ENCODE results near the gene BORCS8. TPM values are rescaled to one million over a fixed set of nuclear protein-coding genes. Genes with fewer than 3 reads are reported as not detected.

The BORCS8 gene
- polyA plus RNA-seq, 1 donor, result 18.7 TPM

DNA sequence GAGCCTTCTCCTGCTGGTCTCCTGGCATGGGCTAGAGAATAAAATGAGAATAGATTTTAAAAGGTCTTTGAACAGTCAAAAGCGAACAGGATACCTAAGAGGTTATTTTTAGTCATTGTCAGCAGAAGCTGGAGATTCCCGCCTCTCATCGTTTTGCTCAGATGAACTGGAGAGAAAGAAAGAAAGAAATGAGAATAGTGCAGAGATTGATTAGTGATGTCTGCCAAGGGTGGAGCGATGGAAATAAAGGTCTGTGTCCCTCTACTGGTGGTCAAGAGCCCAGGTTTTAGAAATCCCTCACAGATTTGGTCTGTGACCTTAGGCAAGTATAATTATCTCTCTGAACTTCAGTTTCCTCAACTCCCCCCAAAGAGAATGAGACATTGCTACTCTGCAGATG is 25.1 kb upstream of the BORCS8 start:
- no peak for DNase-seq

DNA sequence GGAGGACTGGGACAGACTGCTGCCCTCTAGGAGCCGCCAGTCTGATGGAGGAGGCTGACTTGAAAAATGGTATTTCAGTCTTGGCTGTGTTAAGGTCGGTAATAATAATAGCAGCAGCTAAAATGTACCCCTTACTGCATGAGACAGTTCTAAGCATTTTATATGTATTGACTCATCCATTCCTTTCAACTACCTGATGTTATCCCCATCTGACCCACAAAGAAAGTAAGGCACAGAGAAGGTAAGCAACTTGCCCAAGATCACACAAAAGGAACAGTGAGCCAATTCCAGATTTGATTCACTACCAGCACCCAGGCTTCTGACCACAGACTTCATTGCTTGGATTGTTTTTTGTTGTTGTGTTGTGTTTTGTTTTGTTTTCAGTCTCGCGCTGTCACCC is 23.8 kb upstream of the BORCS8 start:
- no peak for DNase-seq

DNA sequence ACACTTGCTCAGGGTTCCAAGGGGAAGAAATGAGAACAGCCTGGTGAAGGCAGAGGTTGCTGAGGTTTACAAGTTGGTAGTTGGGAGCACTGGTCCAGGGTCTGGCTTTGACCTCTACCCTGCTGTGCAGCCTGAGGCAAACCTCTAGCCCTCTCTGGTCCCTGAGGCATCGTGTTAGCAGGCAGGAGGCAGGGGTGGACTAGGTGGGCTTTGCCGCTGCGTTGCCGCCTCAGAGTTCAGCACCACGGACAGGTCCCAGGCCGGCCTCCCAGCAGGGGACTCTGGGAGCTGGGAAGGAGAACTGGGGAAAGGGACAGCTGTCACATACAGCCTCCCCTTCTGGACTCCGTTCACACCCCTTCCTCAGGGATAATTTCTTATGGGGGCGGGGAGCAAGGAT is 22.9 kb upstream of the BORCS8 start:
- peak; percentile 68 for DNase-seq

DNA sequence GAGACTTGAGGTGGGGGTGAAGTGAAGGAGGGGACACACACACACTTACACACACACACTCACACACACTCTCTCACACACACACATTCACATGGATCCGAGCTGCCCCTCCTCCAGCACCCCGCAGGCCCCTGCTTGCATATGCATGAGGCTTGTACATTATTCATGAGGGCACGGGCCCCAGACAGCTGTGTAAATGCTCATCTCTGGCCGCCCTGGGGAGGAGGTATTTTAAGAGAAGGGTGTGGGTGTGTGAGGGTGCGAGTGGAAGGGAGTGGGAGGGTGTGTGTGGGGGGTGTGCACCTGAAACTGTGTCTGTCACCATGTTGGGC is 22.2 kb upstream of the BORCS8 start:
- no peak for DNase-seq

DNA sequence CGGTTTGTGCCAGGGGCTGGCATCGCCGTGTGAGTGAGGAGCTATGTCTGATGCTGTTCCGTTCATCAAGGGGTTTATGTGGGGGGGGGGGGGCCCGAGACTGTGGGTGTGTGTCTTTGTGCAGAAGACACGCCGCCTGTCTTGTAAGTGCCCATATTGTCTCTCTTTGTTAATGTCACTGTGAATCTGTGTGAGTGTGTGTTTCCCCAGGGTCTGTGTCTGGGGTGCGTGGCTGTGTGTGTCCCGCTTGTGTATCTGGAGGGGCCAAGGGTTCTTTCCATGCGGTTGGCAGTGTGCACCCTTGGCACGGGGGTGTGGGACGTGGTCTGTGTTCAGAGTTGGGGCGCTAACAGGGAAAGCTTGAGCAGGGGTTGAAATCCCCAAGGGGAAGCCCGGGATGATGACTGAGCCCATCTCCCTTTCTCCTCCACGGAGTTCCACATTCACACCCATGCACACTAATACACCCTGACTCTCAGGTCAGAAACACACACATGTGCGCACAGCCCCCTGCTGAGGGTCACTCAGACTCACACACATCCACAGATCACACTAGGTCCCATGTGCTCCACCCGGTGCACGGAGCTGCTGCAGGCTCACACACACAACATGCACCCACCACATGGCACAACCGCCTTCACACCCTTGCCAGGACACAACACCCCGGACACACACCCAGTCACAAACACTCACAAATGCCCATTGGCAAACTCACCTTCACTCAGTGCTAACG is 21.6 kb upstream of the BORCS8 start:
- DNase-seq, result no peak

DNA sequence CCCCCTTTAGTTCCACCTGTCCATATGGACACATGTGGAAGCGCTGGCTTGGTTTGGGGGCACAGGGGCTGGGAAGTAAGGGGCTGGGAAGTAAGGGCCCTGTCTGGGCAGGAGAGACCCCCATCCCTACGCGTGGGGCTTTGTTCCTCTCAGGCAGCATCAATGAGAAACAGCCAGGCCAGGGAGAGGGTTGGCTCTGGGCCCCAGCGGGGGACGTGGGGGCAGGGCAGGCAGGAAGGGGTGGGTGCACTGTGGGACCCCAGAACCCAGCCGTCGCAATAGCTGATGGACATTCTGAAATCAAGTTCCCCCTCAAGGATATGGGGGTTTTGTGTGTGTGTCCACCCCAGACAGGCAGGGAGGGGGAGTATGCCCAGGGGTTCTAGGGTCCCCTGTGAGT is 21.0 kb upstream of the BORCS8 start:
- DNase-seq, result no peak

DNA sequence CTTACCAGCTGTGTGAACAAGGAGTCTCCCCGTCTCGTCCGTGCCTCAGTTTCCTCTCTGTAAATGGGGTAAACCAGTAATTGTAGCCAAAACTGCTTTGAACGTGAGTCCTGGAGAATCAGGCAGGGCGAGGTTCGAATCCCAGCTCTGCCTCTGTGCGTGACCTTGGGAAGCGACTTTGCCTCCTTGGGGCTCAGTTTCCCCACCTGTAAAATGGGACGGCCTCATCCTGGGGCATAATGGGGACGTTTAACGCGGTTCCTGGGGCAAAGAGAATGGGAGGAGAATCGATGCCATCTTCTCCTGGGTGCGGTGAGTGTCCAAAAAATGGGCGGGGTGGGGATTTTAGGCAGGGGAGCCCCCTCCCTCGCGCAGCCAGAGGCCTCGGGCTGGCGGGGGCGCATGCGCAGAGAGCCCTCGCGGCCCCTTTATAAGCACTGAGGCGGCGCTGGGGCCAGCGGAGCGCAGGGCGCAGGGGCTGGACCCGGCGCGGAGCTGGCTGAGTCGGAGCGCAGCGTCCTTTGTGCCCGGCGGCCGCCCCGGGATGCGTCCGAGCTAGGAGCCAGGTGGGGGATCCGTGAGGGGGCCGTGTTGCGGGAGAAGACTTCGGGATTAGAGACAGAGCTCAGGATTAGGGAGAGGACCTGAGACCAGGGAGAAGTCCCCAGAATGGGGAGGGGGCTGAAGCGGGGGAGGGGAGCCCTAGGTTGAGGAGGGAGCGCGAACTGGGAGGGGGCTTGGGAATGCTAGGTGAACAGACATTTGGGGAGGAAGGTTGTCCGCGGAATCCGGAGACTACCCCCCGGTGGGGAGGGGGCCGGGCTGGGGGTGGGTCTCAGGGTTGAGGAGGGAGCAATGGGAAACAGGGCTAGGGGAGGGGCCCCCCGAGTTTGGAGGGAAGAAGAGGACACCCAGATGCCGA is 19.8 kb upstream of the BORCS8 start, which contains the start of gene NCAN:
TSS of gene NCAN (plus strand) at position 460 of the 922 bp plus-strand sequence. CDS start 4,996 bp downstream, outside the sequence.
- no peak for DNase-seq

DNA sequence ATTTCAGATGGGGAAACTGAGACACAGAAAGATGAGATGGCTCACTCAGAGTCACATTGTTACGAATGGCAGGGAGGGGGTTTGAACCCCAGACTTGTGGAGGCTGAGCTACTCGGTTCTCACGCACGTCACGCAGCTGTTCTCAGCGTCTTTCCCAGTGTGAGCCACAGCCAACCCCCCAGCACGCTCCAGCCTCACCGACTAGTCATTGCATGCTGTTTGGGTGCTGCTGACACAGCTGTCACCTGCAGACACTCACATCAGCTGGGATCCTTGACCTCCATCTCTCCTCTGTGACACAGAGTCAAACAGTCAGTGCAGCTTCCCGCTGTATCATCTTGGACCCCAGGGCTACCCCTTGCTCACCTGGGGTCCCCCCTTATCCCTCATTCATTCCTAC is 17.4 kb upstream of the BORCS8 start:
- DNase-seq, result no peak

DNA sequence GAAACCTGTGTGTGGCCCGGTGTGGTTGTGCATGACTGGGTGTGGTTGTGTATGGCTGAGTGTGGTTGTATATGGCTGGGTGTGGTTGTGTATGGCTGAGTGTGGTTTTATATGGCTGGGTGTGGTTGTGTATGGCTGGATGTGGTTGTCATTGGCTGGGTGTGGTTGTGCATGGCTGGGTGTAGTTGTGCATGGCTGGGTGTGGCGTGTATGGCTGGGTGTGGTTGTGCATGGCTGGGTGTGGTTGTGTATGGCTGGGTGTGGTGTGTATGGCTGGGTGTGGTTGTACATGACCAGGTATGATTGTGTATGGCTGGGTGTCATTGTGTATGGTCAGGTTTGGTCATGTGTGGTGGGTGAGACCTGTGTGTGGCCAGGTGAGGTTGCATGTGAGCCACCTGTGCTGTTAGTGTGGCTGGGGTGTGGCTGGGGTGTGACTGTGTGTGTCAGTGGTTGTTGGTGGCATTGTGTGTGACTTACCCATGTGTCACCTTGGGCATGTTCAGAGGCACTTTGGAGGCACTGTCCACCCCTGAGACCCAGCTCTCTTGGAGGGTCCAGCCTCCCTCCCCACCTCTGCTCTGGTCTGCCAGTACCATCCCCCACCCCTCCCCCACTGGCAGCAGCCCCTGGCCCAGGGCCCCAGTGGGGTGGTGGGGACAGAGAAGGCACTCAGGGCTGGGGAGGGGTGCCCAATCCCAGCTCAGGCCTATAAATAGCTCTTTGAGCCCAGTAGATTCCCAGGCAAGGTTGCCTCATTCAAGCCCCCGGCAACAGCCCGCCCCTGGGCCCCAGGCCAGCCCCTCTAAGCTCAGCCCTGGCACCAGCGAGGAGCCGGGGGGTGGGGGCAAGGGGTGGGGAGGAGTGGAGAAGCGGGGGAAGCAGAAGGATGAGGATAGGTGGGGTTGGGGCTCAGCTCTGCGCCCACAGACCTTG is 16.0 kb upstream of the BORCS8 start:
- DNase-seq, result no peak

DNA sequence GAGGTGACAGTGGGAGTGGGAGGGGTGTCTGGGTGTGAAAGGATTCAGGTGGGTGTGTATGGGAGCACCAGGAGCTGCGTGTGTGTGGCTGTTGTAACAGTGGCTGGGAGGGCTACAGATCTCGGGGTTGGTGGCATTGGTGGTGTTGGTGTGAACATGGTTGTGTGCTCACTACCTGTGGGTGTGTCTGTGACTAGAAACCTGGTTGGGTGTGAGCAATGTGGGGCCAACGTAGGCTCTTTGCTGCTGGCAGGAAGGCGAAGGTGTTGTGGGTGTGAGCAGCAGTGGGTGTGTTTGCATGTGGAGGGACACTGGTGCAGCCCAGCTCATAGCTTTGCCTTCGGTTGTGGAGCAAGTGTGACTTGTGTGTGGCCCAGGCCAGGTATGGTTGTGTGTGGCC is 15.0 kb upstream of the BORCS8 start:
- DNase-seq, result no peak

DNA sequence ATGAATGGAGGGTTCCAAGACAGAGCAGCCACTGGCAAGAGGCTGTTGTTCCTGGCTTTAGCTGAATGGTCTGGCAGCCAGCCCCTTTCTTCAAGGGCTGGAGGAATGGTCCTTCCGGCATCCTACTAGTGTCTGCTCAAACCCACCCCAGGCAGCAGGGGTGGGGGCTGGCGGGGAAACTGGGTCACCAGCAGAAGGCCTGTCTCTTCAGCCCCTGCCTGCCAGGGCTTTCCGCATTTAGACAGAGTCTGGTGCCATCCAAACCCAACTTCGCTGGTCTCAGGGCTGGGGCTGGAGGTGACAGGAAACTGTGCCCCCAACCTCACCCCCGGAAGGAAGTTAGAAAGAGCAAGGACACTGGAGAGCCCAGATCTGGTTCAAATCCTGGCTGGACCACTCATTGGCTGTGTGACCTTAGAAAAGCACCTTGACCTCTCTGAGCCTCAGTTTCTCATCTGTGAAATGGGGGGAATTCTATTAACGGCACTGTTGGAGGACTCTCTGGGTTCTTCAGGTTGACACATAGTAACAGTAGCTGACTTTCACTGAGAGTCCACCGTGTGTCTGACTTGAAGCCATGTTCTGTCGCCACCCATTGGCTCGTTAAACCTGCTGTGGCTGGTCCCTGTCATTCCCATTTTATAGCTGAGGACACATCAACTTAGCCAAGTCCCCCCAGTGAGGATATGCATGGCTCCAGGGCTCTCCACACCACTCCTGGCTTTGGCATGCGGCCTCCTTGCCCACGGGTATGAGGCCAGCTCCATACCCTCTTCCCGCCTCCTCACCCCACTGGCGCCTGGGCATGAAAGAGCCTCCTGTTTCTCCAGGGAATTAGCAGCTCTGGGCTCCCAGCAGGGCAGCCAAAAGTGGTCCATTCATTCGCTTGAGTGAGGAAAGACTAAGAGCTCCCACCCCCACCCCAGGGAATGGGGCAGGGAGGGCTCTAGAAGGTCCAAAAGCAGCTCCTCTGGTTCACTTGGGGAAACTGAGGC is 13.8 kb upstream of the BORCS8 start:
- DNase-seq, result no peak

DNA sequence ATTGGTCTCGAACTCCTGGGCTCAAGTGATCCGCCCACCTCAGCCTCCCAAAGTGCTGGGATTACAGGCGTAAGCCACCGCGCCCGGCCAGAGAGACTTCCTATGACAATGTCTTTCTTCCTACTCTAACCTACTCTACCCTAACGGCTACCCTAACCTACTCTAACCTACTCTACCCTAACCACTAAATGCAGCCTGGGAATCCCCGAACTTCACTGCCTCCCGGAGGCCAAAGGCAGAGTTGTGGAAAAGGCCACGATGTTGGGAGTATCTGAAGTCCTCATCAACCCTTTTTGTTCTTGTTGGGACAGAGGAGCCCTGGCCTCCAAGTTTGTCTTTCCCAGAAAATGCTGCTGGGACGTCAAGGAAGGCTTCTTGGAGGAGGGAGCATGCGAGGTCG is 12.2 kb upstream of the BORCS8 start:
- no peak for DNase-seq

DNA sequence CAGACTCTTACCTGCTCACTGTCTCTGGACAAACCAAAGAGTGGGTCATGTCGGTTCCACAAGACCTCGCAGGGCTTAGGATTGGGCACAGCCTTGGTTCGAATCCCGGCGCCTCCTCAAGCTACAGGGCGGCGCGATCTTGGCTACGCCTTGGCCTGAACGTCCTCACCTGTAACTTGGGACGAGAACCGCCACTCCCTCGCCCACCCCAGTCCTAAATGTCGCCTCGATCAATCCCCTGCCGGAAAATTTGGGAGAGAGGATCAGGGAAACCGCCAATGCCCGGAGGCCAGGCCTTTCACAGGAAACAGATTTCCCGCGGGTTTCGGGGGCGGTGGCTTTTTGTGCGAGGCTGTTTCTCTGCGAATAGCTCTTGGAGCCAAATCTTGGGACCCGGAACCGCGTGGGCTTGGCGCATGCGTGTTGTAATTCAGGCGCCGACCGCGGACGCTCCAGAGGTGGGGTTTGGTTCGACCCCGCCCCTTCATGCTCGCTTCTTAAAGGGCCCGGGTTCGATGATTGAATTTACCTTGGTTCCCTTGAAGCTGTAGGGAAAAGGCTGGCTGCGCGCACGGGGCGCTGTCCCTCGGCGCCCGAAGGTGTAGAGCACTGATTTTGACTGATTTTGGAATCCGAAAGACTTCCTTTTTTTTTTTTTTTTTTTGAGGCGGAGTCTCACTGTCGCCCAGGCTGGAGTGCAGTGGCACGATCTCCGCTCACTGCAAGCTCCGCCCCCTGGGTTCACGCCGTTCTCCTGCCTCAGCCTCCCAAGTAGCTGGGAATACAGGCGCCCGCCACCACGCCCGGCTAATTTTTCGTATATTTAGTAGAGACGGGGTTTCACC is 11.3 kb upstream of the BORCS8 start, which contains the start of gene NR2C2AP:
TSS of gene NR2C2AP (minus strand) at position 403 of the 845 bp plus-strand sequence. CDS start at position 49, 354 bp downstream.
- DNase-seq, result peak; percentile 89

DNA sequence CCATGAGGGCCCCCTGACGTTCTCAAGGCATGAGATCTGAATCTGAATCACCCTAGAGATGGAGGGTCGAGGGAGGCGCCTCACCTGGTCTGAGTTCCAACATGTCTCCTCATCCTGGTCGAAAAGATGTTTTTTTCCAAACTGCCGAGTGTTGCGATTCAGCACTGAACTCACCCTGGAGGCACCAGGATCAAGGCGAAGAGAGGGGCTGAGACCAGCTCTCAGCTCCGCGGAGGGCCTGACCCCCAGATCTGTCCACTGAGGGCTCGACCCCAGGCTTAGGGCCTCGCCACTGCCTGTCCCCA is 10.7 kb upstream of the BORCS8 start:
- DNase-seq, result no peak

DNA sequence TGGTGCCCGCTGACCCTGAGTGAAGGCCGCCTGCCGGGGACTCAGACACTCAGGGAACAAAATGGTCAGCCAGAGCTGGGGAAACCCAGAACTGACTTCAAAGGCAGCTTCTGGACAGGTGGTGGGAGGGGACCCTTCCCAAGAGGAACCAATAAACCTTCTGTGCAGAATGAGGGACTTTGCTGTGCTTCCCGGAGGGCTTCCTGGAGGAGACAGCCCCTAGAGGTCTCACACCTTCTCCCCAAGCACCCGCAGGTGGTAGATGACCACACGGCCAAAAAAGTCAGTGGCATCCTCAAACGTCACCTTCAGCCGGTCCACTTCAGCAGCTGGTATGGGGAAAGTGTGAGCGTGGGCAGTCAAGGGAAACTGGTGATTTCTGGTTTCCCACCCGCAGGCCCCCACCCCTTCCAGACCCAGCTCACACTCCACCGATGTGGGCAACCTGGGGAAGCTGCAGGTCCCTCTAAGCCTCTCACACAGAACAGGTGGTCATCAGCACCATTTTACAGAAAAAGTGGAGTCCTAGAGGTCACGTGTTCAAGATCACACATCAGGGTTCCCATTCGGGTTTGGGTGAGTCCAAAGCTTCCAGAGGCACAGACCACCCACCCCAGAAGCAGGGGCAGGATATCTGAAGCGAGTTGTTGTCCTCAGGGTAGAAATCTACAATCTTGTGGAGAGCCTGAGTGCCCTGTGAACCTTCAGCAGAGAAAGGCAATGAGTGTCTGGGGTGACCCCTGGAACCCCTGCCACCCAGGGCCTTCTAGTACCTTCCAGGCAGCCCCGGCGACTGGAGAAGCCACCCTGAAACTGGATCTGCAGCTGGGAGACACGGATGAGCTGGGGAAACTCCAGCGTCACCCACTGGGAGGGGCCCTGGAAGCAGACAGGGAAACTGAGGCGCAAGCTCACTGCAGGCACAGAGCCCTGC is 10.0 kb upstream of the BORCS8 start:
- no peak for DNase-seq

DNA sequence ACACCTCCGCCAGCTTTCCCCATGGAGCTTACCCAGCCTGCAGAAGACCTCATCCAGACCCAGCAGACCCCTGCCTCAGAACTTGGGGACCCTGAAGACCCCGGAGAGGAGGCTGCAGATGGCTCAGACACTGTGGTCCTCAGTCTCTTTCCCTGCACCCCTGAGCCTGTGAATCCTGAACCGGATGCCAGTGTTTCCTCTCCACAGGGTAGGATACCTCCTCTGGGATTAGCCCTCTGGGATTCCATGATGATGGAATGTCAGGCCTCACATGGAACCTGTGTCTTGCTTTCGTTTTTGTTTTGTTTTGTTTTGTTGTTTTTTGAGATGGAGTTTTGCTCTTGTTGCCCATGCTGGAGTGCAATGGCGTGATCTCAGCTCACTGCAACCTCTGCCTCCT is 2.0 kb upstream of the BORCS8 start:
- no peak for DNase-seq

DNA sequence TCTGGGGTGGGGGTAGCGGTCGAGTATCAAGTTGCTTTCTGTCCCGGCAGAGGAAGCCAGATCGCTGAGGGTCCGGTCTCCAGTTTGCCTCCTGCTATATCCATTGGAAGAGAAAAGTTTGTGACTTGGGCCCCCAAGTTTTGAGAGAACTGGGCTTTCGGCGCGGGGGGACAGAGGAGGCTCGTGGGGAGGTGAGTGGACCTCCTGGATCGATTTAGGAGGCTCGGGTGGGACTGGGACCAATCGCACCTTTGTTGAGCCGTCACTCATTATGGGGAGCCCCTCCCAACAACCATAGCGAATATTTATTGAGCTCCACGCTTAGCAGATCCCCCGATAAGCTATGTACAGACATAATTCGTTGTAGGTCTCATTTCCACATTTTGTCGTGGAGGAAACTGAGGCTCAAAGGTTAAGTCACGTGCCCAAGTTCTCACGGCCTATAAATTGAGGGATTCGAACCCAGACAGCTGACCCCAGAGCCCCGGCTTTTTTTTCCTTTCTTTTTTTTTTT is 1.0 kb upstream of the BORCS8 start:
- DNase-seq, result no peak

DNA sequence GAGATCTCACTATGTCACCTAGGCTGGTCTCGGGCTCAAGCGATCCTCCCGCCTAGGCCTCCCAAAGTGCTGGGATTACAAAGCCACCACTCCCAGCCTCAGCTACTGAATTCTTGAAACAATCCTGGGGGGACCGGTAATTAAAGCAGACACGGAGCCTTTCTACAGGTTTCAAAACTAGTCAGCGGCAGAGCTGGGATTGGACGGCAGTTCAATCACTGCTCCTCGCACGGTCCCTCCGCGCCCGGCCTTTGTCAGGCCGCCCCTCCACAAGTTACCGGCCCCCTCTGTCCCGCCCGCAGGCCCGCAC is 229 bp downstream of the BORCS8 start:
- no peak for DNase-seq

DNA sequence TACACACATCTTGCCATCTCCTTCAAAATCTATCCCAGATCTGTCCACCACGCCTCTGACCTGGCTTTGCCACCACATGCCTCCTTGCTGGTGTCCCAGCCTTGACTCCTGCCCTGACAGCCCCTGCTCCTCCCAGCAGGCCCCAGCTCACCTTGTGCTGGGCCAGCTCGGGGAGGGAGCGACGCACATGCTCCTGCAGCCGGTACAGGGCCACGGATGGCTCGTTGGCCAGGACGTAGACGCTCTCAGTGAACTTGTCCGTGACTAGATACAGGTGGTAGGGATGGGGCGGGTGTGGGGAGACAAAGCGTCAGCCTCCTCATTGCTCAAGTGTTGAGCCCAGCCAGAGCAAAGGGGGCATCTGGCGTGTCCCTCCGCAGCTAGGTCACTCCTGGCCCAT is 5.2 kb downstream of the BORCS8 start:
- no peak for DNase-seq

Measured in left kidney (tissue), 2 donors.